Dendritic cell treated with granulocyte-macrophage colony-stimulating factor and Interleukin-4, amounts not matched to agents 40 ng/mL and 50 ng/mL, for 4 days (primary cell): ENCODE results near the gene ADCY3.
"Not testable (repeated sequence)": the region's sequence is repeated elsewhere in the genome, so short reads cannot be mapped to it uniquely, and the experiment has no call there.

Experiments used
- H3K27ac Mint-ChIP-seq: one replicate; pipeline ENCODE4 v1.8.0; 2022; ENCODE audit warnings: mild to moderate bottlenecking, mixed read lengths
- H3K27me3 Mint-ChIP-seq: one replicate; pipeline ENCODE4 v1.8.0; 2022; ENCODE audit warnings: mild to moderate bottlenecking, mixed read lengths
- H3K36me3 Mint-ChIP-seq: one replicate; pipeline ENCODE4 v1.8.0; 2022; ENCODE audit warnings: low read depth, mixed read lengths
- H3K4me1 Mint-ChIP-seq: one replicate; pipeline ENCODE4 v1.8.0; 2022; ENCODE audit warnings: low read depth, mixed read lengths
- H3K4me3 Mint-ChIP-seq: one replicate; pipeline ENCODE4 v1.8.0; 2022; ENCODE audit warnings: mild to moderate bottlenecking, moderate library complexity, mixed read lengths
- H3K9me3 Mint-ChIP-seq: one replicate; pipeline ENCODE4 v1.8.0; 2022; ENCODE audit warnings: mixed read lengths
- intact Hi-C: fragments of 100-400 bp; cut with micrococcal nuclease; formaldehyde crosslinking; loops from one replicate; pipeline ENCODE4 v1.15.0; 2022

Gene ADCY3

GRCh38 chr2:24836706-24837105 is 83.3 kb downstream of the ADCY3 start:
- Mint-ChIP-seq H3K4me1 (no peaks in the 10 kb centered on the region), H3K4me3 (no peak overlapping the region), H3K27ac (no peak overlapping the region), H3K27me3 (no peaks in the 10 kb centered on the region), H3K36me3 (peaks cover 27% of the 10 kb centered on the region), H3K9me3 (no peaks in the 10 kb centered on the region)
- intact Hi-C loops = no loop called here

- Mint-ChIP-seq H3K4me3 (no peak overlapping the region), H3K4me1 (no peaks in the 10 kb centered on the region), H3K27ac (no peak overlapping the region), H3K9me3 (no peaks in the 10 kb centered on the region), H3K36me3 (peaks cover 24% of the 10 kb centered on the region), H3K27me3 (no peaks in the 10 kb centered on the region)
- intact Hi-C loops = no loop called here
These were observed 83.8 kb downstream of the ADCY3 start for GRCh38 chr2:24836206-24836605.

- H3K4me1 Mint-ChIP-seq, intact Hi-C loops, H3K27ac Mint-ChIP-seq, H3K9me3 Mint-ChIP-seq, H3K27me3 Mint-ChIP-seq, H3K4me3 Mint-ChIP-seq: not testable (repeated sequence)
- peaks cover 16% of the 10 kb centered on the region for H3K36me3 Mint-ChIP-seq
These were observed 84.6 kb downstream of the ADCY3 start for GRCh38 chr2:24835411-24835810.

- Mint-ChIP-seq H3K9me3 (no peaks in the 10 kb centered on the region), H3K36me3 (peaks cover 15% of the 10 kb centered on the region), H3K27ac (no peak overlapping the region), H3K4me1 (no peaks in the 10 kb centered on the region), H3K4me3 (no peak overlapping the region), H3K27me3 (no peaks in the 10 kb centered on the region)
- intact Hi-C loops = no loop called here
These were observed 85.2 kb downstream of the ADCY3 start for GRCh38 chr2:24834733-24835395.

GRCh38 chr2:24833821-24834732 is 86.0 kb downstream of the ADCY3 start:
- Mint-ChIP-seq H3K4me1 (no peaks in the 10 kb centered on the region), H3K36me3 (peaks cover 15% of the 10 kb centered on the region), H3K9me3 (no peaks in the 10 kb centered on the region), H3K27me3 (no peaks in the 10 kb centered on the region), H3K27ac (no peak overlapping the region), H3K4me3 (no peak overlapping the region)
- intact Hi-C loops = no loop called here

GRCh38 chr2:24832931-24833701 is 86.9 kb downstream of the ADCY3 start:
- Mint-ChIP-seq H3K4me3 (no peak overlapping the region), H3K27me3 (no peaks in the 10 kb centered on the region), H3K36me3 (peaks cover 15% of the 10 kb centered on the region), H3K4me1 (no peaks in the 10 kb centered on the region), H3K27ac (no peak overlapping the region), H3K9me3 (no peaks in the 10 kb centered on the region)
- intact Hi-C loops = no loop called here

GRCh38 chr2:24832521-24832920 is 87.5 kb downstream of the ADCY3 start:
- intact Hi-C loops = no loop called here
- no peak overlapping the region for H3K27ac Mint-ChIP-seq
- no peak overlapping the region for H3K4me3 Mint-ChIP-seq
- no peaks in the 10 kb centered on the region for H3K27me3 Mint-ChIP-seq
- peaks cover 15% of the 10 kb centered on the region for H3K36me3 Mint-ChIP-seq
- no peaks in the 10 kb centered on the region for H3K9me3 Mint-ChIP-seq
- H3K4me1 Mint-ChIP-seq = peaks cover 3% of the 10 kb centered on the region

- Mint-ChIP-seq H3K4me1 (peaks cover 8% of the 10 kb centered on the region), H3K27ac (no peak overlapping the region), H3K27me3 (no peaks in the 10 kb centered on the region), H3K4me3 (no peak overlapping the region), H3K36me3 (peaks cover 13% of the 10 kb centered on the region), H3K9me3 (no peaks in the 10 kb centered on the region)
- intact Hi-C loops = no loop called here
These were observed 88.0 kb downstream of the ADCY3 start for GRCh38 chr2:24832073-24832461.

- intact Hi-C loops = no loop called here
- no peaks in the 10 kb centered on the region for H3K9me3 Mint-ChIP-seq
- H3K27ac Mint-ChIP-seq = no peak overlapping the region
- peaks cover 6% of the 10 kb centered on the region for H3K36me3 Mint-ChIP-seq
- peaks cover 8% of the 10 kb centered on the region for H3K4me1 Mint-ChIP-seq
- no peaks in the 10 kb centered on the region for H3K27me3 Mint-ChIP-seq
- no peak overlapping the region for H3K4me3 Mint-ChIP-seq
These were observed 88.6 kb downstream of the ADCY3 start for GRCh38 chr2:24831221-24832072.

GRCh38 chr2:24830786-24831185 is 89.3 kb downstream of the ADCY3 start:
- Mint-ChIP-seq H3K36me3 (no peaks in the 10 kb centered on the region), H3K27me3 (no peaks in the 10 kb centered on the region), H3K4me3 (no peak overlapping the region), H3K27ac (no peak overlapping the region), H3K4me1 (peaks cover 8% of the 10 kb centered on the region), H3K9me3 (no peaks in the 10 kb centered on the region)
- intact Hi-C loops = no loop called here

GRCh38 chr2:24830351-24830750 is 89.7 kb downstream of the ADCY3 start:
- Mint-ChIP-seq H3K4me3 (no peak overlapping the region), H3K9me3 (no peaks in the 10 kb centered on the region), H3K27me3 (no peaks in the 10 kb centered on the region), H3K4me1 (peaks cover 8% of the 10 kb centered on the region), H3K36me3 (no peaks in the 10 kb centered on the region), H3K27ac (no peak overlapping the region)
- intact Hi-C loops = no loop called here

GRCh38 chr2:24828238-24828996 is 91.6 kb downstream of the ADCY3 start:
- peaks cover 8% of the 10 kb centered on the region for H3K4me1 Mint-ChIP-seq
- intact Hi-C loops = no loop called here
- H3K27me3 Mint-ChIP-seq = no peaks in the 10 kb centered on the region
- H3K9me3 Mint-ChIP-seq = no peaks in the 10 kb centered on the region
- no peak overlapping the region for H3K4me3 Mint-ChIP-seq
- H3K36me3 Mint-ChIP-seq = peaks cover 9% of the 10 kb centered on the region
- no peak overlapping the region for H3K27ac Mint-ChIP-seq
